Heart right ventricle (tissue), 16 donors: ENCODE results near the gene GOLT1A. TPM values are rescaled to one million over a fixed set of nuclear protein-coding genes. Genes with fewer than 3 reads are reported as not detected.

Experiments
- ATAC-seq, 8 donors: fragments of 200-7000 bp; cut with Tn5 transposase; one replicate each; pipeline ENCODE4 v1.9.1; 2020; ENCODE audit warnings: mild to moderate bottlenecking in 8 of 8, moderate library complexity in 8 of 8, moderate number of reproducible peaks in 1 of 8
- DNase-seq, 2 donors: peaks; one replicate each; pipeline ENCODE4 v3.0.0-alpha.2; 2020
- H3K27ac ChIP-seq, 10 donors: fragments of 200-600 bp; sonication (generic) in 2 of 10; one replicate each; pipeline versions ENCODE4 v1.5.0 to v1.8.0; 2020 to 2022; ENCODE audit warnings: mild to moderate bottlenecking in 3 of 10
- H3K27me3 ChIP-seq, 7 donors: fragments of 200-600 bp; one replicate each; pipeline ENCODE4 v1.8.0; 2021 to 2022; ENCODE audit warnings: mild to moderate bottlenecking in 2 of 7
- H3K36me3 ChIP-seq, 9 donors: fragments of 200-600 bp; sonication (generic) in 1 of 9; one replicate each; pipeline versions ENCODE4 v1.5.0 to v1.8.0; 2020 to 2022; ENCODE audit warnings: mild to moderate bottlenecking in 2 of 9
- H3K4me1 ChIP-seq, 9 donors: fragments of 200-600 bp; sonication (generic) in 1 of 9; one replicate each; pipeline versions ENCODE4 v1.5.0 to v1.8.0; 2020 to 2022; ENCODE audit warnings: mild to moderate bottlenecking in 4 of 9
- H3K4me3 ChIP-seq, 10 donors: fragments of 200-600 bp; sonication (generic) in 2 of 10; one replicate each; pipeline versions ENCODE4 v1.5.0 to v1.8.0; 2020 to 2022; ENCODE audit warnings: mild to moderate bottlenecking in 7 of 10, moderate library complexity in 2 of 10
- H3K9me3 ChIP-seq, 11 donors: fragments of 200-600 bp in 10 of 11; sonication (generic) in 2 of 11; one replicate each; pipeline versions ENCODE4 v1.5.0 to v1.8.0; 2013 to 2022; ENCODE audit warnings: mild to moderate bottlenecking in 2 of 11, control low read depth in 1 of 11, moderate library complexity in 1 of 11
- WGBS, 2 donors: extraction: QIAGEN DNeasy Blood & Tissue Kit; methylation state at CpG; one replicate each; pipeline ENCODE4 v1.1.7; 2013; ENCODE audit warnings: inconsistent platforms in 1 of 2; 5-methylcytosine and 5-hydroxymethylcytosine counted together
- intact Hi-C, 10 donors: fragments of 100-400 bp; cut with DNase I; formaldehyde crosslinking; loops; one replicate each; pipeline versions ENCODE4 v1.11.1 to v1.14.2; 2022
- polyA plus RNA-seq, 2 donors: library from polyadenylated mRNA; stranded (reverse); fragments of 200-250 nt; gene quantifications; one replicate each; pipeline ENCODE4 v1.2.3, GENCODE V29; 2013
- total RNA-seq, 10 donors: library from RNA; stranded (reverse); fragmentation: NEBNext Ultra II Directional in 3 of 10; extraction: Animal tissue kit (Norgen Biotek cat#: 25700) in 3 of 10; gene quantifications; one replicate each; pipeline versions ENCODE4 v1.2.1 to v1.2.4, GENCODE V29; 2021 to 2023
- TF ChIP-seq, protein P1 (sequence below), 9 donors: fragments of 200-600 bp; sonication (generic) in 2 of 9; IDR thresholded peaks; one replicate each; pipeline versions ENCODE4 v1.5.0 to v1.8.0; 2021 to 2022; ENCODE audit warnings: antibody characterized with exemption in 9 of 9, mild to moderate bottlenecking in 5 of 9, moderate library complexity in 1 of 9
- donor health status: Arrhythmogenic right ventricular cardiomyopathy.
- donor health status: ischemic (EF 13 %, LVEDD 7.1; RV severe dilation, severe dysfunction).
- donor health status: healthy with polysubstance abuse.
- donor health status: DM: no; HTN: yes; CAD: no.
- donor health status: DM: no; HTN: no; CAD: no.
- donor health status: ischemic (EF 25% LVEDD 6.9; RV normal size, moderate dysfunction).
- donor health status: ischemic (EF 25% LVEDD 5.7; RV mildly dilated, moderate dysfunction).
- donor health status: healthy.
- donor health status: DM: yes; HTN: yes; CAD: no.
- donor health status: Ischemic cardiomyopathy.
- donor health status: ischemic (EF 35%, LVEDD 5.7; RV mildly dilated, moderate dysfunction).
- donor health status: nonischemic (EF 11% LVEDD 7.7; RV severe dilation, severe dysfunction).
- donor health status: DM: yes; HTN: yes; CAD: no.
- donor health status: PGD.
- donor health status: ischemic (EF 29% LVEDD 5.4; RV normal size, mild dysfunction).
- donor health status: nonischemic (EF 23%, LVEDD 6.1; RV moderate dilation, normal function).

GOLT1A gene
- total and polyA plus RNA-seq, 12 donors = 0.43 TPM; not detected in 11

- Histone ChIP-seq H3K27me3 (peaks cover 0 to 19% (median 12%) of the 10 kb centered on the region in 7 donors), H3K4me3 (no peak overlapping the region), H3K27ac (peak overlapping the region in 3 of 10 donors; percentile 20 to 42 (median 33)), H3K9me3 (no peaks in the 10 kb centered on the region), H3K4me1 (peaks cover 0 to 19% (median 8%) of the 10 kb centered on the region in 9 donors), H3K36me3 (no peaks in the 10 kb centered on the region)
- WGBS, 2 donors = 45 to 46% methylated on average over 18 of the region's 18 CpGs
- TF ChIP-seq, protein P1, sequence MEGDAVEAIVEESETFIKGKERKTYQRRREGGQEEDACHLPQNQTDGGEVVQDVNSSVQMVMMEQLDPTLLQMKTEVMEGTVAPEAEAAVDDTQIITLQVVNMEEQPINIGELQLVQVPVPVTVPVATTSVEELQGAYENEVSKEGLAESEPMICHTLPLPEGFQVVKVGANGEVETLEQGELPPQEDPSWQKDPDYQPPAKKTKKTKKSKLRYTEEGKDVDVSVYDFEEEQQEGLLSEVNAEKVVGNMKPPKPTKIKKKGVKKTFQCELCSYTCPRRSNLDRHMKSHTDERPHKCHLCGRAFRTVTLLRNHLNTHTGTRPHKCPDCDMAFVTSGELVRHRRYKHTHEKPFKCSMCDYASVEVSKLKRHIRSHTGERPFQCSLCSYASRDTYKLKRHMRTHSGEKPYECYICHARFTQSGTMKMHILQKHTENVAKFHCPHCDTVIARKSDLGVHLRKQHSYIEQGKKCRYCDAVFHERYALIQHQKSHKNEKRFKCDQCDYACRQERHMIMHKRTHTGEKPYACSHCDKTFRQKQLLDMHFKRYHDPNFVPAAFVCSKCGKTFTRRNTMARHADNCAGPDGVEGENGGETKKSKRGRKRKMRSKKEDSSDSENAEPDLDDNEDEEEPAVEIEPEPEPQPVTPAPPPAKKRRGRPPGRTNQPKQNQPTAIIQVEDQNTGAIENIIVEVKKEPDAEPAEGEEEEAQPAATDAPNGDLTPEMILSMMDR (IDR thresholded peaks at IDR 0.05) = peak in 3 of 9 donors; percentile 16 to 31 (median 28)
- intact Hi-C loops = loop anchor here in 1 of 10 donors (5.0 kb wide), 1 partner anchor 36 kb away; no protein-coding TSS in a partner anchor
- DNase-seq (no peak), ATAC-seq (peak; percentile 29 to 89 (median 74))
Measured at GRCh38 chr1:204198348-204199340, 15.1 kb downstream of the GOLT1A start.

GRCh38 chr1:204197068-204197467 lies 16.7 kb downstream of the GOLT1A start:
- no peak for ATAC-seq
- Histone ChIP-seq H3K4me3 (no peak overlapping the region), H3K9me3 (no peaks in the 10 kb centered on the region), H3K27ac (no peak overlapping the region), H3K4me1 (peaks cover 0 to 19% (median 8%) of the 10 kb centered on the region in 9 donors), H3K36me3 (no peaks in the 10 kb centered on the region), H3K27me3 (peaks cover 0 to 30% (median 14%) of the 10 kb centered on the region in 7 donors)
- DNase-seq = no peak
- WGBS, 2 donors = 87 to 90% methylated on average over 5 of the region's 5 CpGs
- intact Hi-C loops = loop anchor here in 1 of 10 donors (5.0 kb wide), 1 partner anchor 35 kb away; no protein-coding TSS in a partner anchor
- TF ChIP-seq, protein P1 (IDR thresholded peaks at IDR 0.05) = no peak

DNA sequence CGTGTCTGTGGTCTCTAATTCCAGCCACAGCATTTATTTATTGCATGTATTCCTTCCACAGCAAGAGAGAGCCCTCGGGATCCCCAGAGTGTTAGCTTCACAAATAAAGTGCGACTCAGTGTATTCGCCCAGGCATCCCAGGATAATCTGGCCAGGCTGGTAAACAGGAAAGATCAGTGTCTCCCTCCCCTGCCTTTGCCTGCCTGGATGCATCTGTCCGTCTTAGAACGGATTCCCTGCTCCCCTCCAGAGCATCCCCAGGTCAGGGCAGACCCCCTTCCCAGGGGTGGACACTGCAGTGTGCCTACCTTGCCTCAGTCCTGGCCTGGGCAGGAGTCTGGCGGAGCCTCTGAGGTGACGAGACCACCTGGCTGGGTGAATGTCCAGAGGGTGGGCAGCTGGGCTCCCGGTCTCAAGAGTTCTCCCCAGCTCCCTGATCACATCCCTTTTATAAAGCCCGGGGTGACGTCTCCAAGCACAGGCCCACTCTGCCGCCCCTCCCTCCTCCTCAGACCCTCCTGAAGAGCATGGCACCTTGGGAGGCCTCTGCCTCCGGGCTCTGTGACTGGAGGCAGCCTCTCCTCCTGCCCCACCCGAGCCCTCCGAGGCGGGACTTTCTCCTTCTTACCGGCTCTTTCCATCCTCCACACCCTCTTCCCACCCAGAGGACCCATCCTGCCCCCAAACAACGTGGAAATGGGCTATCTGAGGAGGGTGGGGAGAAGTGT lies 17.6 kb downstream of the GOLT1A start, which contains the start of gene KISS1:
Gene KISS1 (minus strand): TSS at position 424 of the 728 bp plus-strand sequence. CDS start 3,615 bp downstream, outside the sequence.
- H3K9me3 ChIP-seq = no peaks in the 10 kb centered on the region
- ATAC-seq (no peak), DNase-seq (no peak)
- peaks cover 0 to 38% (median 11%) of the 10 kb centered on the region in 7 donors for H3K27me3 ChIP-seq
- H3K27ac ChIP-seq = no peak within 1 kb of the TSS
- H3K4me3 ChIP-seq = no peak within 1 kb of the TSS
- H3K36me3 ChIP-seq = no peaks in the 10 kb centered on the region
- TF ChIP-seq, protein P1 (IDR thresholded peaks at IDR 0.05) = no peak
- intact Hi-C loops = loop anchor here in 1 of 10 donors (5.0 kb wide), 1 partner anchor 34 kb away; no protein-coding TSS in a partner anchor
- WGBS, 2 donors = 56 to 70% methylated on average over 18 of the region's 18 CpGs
- H3K4me1 ChIP-seq = peaks cover 0 to 19% (median 8%) of the 10 kb centered on the region in 9 donors

GRCh38 chr1:204194771-204195170 lies 19.0 kb downstream of the GOLT1A start:
- no peak overlapping the region for H3K27ac ChIP-seq
- peaks cover 0 to 21% (median 10%) of the 10 kb centered on the region in 9 donors for H3K4me1 ChIP-seq
- DNase-seq = no peak
- TF ChIP-seq, protein P1 (IDR thresholded peaks at IDR 0.05) = no peak
- no peaks in the 10 kb centered on the region for H3K9me3 ChIP-seq
- H3K4me3 ChIP-seq = no peak overlapping the region
- H3K36me3 ChIP-seq = no peaks in the 10 kb centered on the region
- WGBS, 2 donors = 70 to 78% methylated on average over 7 of the region's 7 CpGs
- H3K27me3 ChIP-seq = peaks cover 0 to 52% (median 15%) of the 10 kb centered on the region in 7 donors
- no peak for ATAC-seq
- intact Hi-C loops = loop anchor here in 1 of 10 donors (5.0 kb wide), 1 partner anchor 32 kb away; no protein-coding TSS in a partner anchor
